Subcutaneous adipose tissue (tissue), 4 donors: ENCODE measurements around the gene FGF19. TPM values are rescaled to one million over a fixed set of nuclear protein-coding genes. Genes with fewer than 3 reads are reported as not detected.

Experiments used
- total RNA-seq, 4 donors: library from RNA; depleted of rRNA; stranded (reverse); fragments of >200 nt; gene quantifications; one replicate each; pipeline ENCODE4 v1.1.0, GENCODE V29; 2016
- TF ChIP-seq, protein P1 (sequence below): fragments of 450-650 bp; IDR thresholded peaks from one replicate; pipeline ENCODE4 v1.5.1; 2016; ENCODE audit warnings: low read depth, mild to moderate bottlenecking, control low read depth, antibody characterized with exemption, moderate library complexity

FGF19 gene
- total RNA-seq, 4 donors from 2014 or later: not detected

DNA sequence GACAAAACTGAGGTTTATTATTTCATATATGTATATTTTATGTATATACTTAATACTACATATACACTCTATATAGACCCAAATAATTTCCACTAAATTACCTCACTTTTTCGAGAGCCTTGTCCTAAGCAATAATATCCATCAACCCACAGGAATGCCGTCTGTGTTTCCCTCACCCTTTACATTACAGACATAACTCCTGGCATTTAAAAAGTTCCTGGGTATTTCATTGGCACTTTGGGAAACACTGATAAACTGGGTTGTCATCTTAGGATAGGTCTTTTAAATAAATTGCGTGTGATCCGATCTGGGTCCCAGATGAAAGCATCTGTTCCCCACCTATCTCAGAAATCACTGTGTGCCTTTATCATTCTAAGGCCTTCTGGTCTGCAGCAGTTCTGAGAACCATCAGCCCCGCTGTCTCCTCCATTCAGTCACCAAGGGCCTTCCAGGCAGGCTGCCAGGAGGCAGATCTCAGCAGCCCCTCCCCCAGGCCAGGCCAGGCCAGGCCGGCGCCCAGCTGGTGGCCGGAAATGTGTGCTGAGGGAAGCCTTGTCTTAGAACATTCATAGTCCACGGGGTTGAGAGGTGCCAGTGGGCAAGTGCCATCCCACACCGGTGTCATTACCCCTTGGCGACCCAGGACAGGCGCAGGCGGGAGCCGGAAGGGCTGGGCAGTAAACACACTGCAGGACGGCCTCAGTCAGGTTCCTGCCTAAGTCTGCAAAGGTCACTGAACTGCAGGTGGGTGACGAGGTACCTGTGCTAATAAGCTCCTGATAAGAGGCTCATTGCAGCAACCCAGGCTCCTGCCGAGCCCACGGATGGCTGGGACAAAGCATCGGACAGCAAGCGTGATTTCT is 3.3 kb downstream of the FGF19 start:
- TF ChIP-seq, protein P1, sequence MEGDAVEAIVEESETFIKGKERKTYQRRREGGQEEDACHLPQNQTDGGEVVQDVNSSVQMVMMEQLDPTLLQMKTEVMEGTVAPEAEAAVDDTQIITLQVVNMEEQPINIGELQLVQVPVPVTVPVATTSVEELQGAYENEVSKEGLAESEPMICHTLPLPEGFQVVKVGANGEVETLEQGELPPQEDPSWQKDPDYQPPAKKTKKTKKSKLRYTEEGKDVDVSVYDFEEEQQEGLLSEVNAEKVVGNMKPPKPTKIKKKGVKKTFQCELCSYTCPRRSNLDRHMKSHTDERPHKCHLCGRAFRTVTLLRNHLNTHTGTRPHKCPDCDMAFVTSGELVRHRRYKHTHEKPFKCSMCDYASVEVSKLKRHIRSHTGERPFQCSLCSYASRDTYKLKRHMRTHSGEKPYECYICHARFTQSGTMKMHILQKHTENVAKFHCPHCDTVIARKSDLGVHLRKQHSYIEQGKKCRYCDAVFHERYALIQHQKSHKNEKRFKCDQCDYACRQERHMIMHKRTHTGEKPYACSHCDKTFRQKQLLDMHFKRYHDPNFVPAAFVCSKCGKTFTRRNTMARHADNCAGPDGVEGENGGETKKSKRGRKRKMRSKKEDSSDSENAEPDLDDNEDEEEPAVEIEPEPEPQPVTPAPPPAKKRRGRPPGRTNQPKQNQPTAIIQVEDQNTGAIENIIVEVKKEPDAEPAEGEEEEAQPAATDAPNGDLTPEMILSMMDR: no peak

- TF ChIP-seq, protein P1: no peak
These were observed 4.6 kb downstream of the FGF19 start for GRCh38 chr11:69699213-69699612.

GRCh38 chr11:69698362-69698761 is 5.5 kb downstream of the FGF19 start:
- TF ChIP-seq, protein P1: no peak

DNA sequence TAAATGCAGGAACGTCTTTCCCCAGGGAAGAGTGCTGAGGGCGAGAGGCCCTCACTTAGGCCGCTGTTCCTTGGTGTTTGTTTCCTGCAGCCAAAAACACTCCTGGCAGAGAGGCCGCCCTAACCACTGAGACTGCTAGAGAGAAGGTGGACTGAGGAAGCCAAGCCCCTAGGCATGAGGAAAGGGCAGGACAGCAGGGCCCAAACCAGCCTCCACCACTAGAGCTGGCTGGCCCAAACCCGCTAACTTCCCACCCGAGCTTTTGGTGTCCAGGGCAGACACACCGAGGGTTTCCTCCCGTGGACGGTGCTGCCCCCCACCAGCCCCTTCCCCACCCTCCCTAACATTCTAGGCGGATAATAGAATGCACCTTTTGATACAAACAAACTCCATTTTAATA is 6.0 kb downstream of the FGF19 start:
- TF ChIP-seq, protein P1: no peak

- TF ChIP-seq, protein P1: no peak
These were observed 6.4 kb downstream of the FGF19 start for GRCh38 chr11:69697469-69697843.

DNA sequence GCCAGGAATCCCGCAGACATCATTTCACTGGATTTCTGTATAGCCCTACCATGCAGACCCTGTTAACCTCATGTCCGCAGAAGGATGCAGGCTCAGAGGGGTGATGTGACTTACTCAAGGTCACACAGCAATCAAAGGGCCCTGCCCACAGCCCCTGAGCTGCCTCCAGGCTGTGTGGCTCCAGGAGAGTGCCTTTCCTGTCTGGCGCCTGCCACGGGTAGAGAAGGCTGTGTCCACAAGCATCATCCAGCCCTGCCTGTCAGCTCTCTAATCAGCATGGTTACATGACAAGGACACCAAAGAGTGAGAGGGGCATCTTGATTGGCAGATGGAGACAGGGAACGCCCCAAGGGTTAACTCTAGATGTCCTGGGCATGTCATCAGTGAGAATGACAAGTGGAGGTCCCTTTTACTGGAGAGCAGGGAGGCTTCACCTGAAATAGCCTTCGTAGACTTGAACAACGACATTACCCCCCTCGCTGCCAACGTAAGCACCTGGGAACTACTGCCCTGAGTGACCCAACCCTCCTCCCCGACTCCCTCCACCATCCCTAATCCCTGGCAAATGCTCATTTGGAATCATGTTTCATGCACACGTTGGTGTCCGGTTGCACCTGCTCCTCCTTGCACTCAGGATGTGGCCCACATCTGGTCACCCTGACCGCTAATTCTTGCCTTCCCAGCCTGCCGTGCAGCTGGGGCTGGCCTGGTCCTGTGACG is 6.9 kb downstream of the FGF19 start:
- TF ChIP-seq, protein P1: no peak

DNA sequence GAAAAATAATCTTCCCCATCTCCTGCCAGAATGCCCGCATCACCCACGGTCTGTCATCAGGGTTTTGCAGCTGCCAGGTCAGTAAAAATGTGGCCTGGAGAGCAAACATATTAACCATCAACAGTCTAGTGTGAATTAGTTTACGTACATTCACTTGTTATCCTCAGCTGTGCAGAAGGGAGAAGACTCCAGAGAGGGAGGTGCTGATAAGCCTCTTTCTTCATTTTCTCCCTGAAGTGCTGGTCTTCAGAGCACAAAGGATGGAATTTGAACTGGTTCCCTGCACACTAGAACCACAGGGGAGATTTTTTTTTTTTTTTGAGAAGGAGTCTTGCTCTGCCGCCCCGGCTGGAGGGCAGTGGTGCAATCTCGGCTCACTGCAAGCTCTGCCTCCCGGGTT is 8.2 kb downstream of the FGF19 start:
- TF ChIP-seq, protein P1: no peak
